Vagina (tissue), 2 donors: ENCODE results near the gene LDLRAD4. TPM values are rescaled to one million over a fixed set of nuclear protein-coding genes. Genes with fewer than 3 reads are reported as not detected.

Experiments used
- DNase-seq, 2 donors: peaks; one replicate each; pipeline ENCODE4 v3.0.0-alpha.2; 2017; ENCODE audit errors: extremely low spot score in 2 of 2
- H3K27ac ChIP-seq: fragments of 200-600 bp; sonication (generic); one replicate; pipeline ENCODE4 v1.5.1; 2019
- H3K27me3 ChIP-seq: fragments of 200-600 bp; sonication (generic); one replicate; pipeline ENCODE4 v1.5.1; 2019
- H3K36me3 ChIP-seq, 2 donors: fragments of 200-600 bp; sonication (generic); one replicate each; pipeline ENCODE4 v1.5.1; 2017 to 2019
- H3K4me1 ChIP-seq: fragments of 200-600 bp; sonication (generic); one replicate; pipeline ENCODE4 v1.5.1; 2019
- H3K4me3 ChIP-seq, 2 donors: fragments of 200-600 bp; sonication (generic); 1 replicate in 1 of 2; 2 replicates in 1 of 2; pipeline ENCODE4 v1.5.1; 2016 to 2019
- H3K9me3 ChIP-seq: fragments of 200-600 bp; sonication (generic); one replicate; pipeline ENCODE4 v1.5.1; 2019
- CTCF ChIP-seq, 3 experiments: fragments of 450-650 bp in 2 of 3; fragments of 200-600 bp in 1 of 3; sonication (generic) in 1 of 3; IDR thresholded peaks; one replicate each; pipeline ENCODE4 v1.5.1; 2017 to 2019; ENCODE audit warnings: antibody characterized with exemption in 3 of 3, mild to moderate bottlenecking in 2 of 3, moderate library complexity in 2 of 3
- POLR2A ChIP-seq, 2 donors: fragments of 450-650 bp; IDR thresholded peaks; one replicate each; pipeline ENCODE4 v1.6.1; 2017; ENCODE audit warnings: antibody characterized with exemption in 2 of 2, mild to moderate bottlenecking in 2 of 2, moderate library complexity in 2 of 2
- POLR2AphosphoS5 ChIP-seq, 2 donors: sonication (generic); formaldehyde crosslinking; IDR thresholded peaks; one replicate each; pipeline ENCODE4 v1.9.0; 2017; ENCODE audit warnings: antibody characterized with exemption in 2 of 2, mild to moderate bottlenecking in 2 of 2, low read depth in 1 of 2; ENCODE audit not compliant: insufficient read depth in 1 of 2
- intact Hi-C: fragments of 100-400 bp; cut with DNase I; formaldehyde crosslinking; loops from one replicate; pipeline ENCODE4 v1.15.1; 2023
- total RNA-seq: library from RNA; depleted of rRNA; stranded (reverse); fragments of >200 nt; gene quantifications from one replicate; pipeline ENCODE4 v1.2.3, GENCODE V29; 2016

Gene LDLRAD4
- total RNA-seq, 1 donor from 2014 or later, result 24.3 TPM

- Histone ChIP-seq H3K27ac (peak overlapping the region; percentile 29), H3K4me1 (peaks cover 43% of the 10 kb centered on the region), H3K9me3 (no peaks in the 10 kb centered on the region), H3K27me3 (no peaks in the 10 kb centered on the region), H3K4me3 (no peak overlapping the region), H3K36me3 (no peaks in the 10 kb centered on the region)
- intact Hi-C loops, result loop anchor here (10.0 kb wide), 1 partner anchor 74 kb away; no protein-coding TSS in a partner anchor
- peak; percentile 7 to 76 for DNase-seq
- TF ChIP-seq POLR2AphosphoS5 (IDR thresholded peaks at IDR 0.05; ENCODE audit: insufficient read depth in 1 of 2, low read depth in 1 of 2) (no peak), POLR2A (IDR thresholded peaks at IDR 0.05) (no peak), CTCF (IDR thresholded peaks at IDR 0.05) (no peak)
Measured at GRCh38 chr18:13540477-13541182, 322.1 kb downstream of the LDLRAD4 start.

GRCh38 chr18:13541621-13542519, 323.3 kb downstream of the LDLRAD4 start:
- intact Hi-C loops, result loop anchor here (10.0 kb wide), 1 partner anchor 73 kb away; no protein-coding TSS in a partner anchor

GRCh38 chr18:13542520-13542847, 323.9 kb downstream of the LDLRAD4 start:
- peak; percentile 69 to 81 for DNase-seq
- H3K4me1 ChIP-seq, result peaks cover 46% of the 10 kb centered on the region

More at GRCh38 chr18:13541621-13542519, 323.3 kb downstream of the LDLRAD4 start:
- no peak overlapping the region for H3K4me3 ChIP-seq
- no peaks in the 10 kb centered on the region for H3K27me3 ChIP-seq
- no peak overlapping the region for H3K27ac ChIP-seq
- H3K4me1 ChIP-seq, result peaks cover 46% of the 10 kb centered on the region
- H3K9me3 ChIP-seq, result no peaks in the 10 kb centered on the region
- H3K36me3 ChIP-seq, result no peaks in the 10 kb centered on the region
- peak; percentile 12 to 86 for DNase-seq
- TF ChIP-seq POLR2A (IDR thresholded peaks at IDR 0.05) (no peak), CTCF (IDR thresholded peaks at IDR 0.05) (no peak), POLR2AphosphoS5 (IDR thresholded peaks at IDR 0.05; ENCODE audit: insufficient read depth in 1 of 2, low read depth in 1 of 2) (peak in 1 of 2 donors; percentile 58)

GRCh38 chr18:13543144-13543543, 324.6 kb downstream of the LDLRAD4 start:
- no peaks in the 10 kb centered on the region for H3K36me3 ChIP-seq
- no peak overlapping the region for H3K27ac ChIP-seq
- peak in 1 of 2 donors; percentile 64 for DNase-seq
- H3K4me1 ChIP-seq, result peaks cover 46% of the 10 kb centered on the region
- intact Hi-C loops, result loop anchor here (10.0 kb wide), 1 partner anchor 72 kb away; no protein-coding TSS in a partner anchor
- TF ChIP-seq POLR2A (IDR thresholded peaks at IDR 0.05), result no peak
- no peak for TF ChIP-seq POLR2AphosphoS5 (IDR thresholded peaks at IDR 0.05; ENCODE audit: insufficient read depth in 1 of 2, low read depth in 1 of 2)
- TF ChIP-seq CTCF (IDR thresholded peaks at IDR 0.05), result no peak
- no peak overlapping the region for H3K4me3 ChIP-seq
- H3K9me3 ChIP-seq, result no peaks in the 10 kb centered on the region
- H3K27me3 ChIP-seq, result no peaks in the 10 kb centered on the region

More at GRCh38 chr18:13542520-13542847, 323.9 kb downstream of the LDLRAD4 start:
- Histone ChIP-seq H3K36me3 (no peaks in the 10 kb centered on the region), H3K27ac (no peak overlapping the region), H3K9me3 (no peaks in the 10 kb centered on the region), H3K4me3 (no peak overlapping the region), H3K27me3 (no peaks in the 10 kb centered on the region)
- intact Hi-C loops, result loop anchor here (10.0 kb wide), 1 partner anchor 72 kb away; no protein-coding TSS in a partner anchor
- no peak for TF ChIP-seq CTCF (IDR thresholded peaks at IDR 0.05)
- TF ChIP-seq POLR2AphosphoS5 (IDR thresholded peaks at IDR 0.05; ENCODE audit: insufficient read depth in 1 of 2, low read depth in 1 of 2), result no peak
- no peak for TF ChIP-seq POLR2A (IDR thresholded peaks at IDR 0.05)
